ENCODE measurements around the gene SLC6A11.

SLC6A11 gene

DNA sequence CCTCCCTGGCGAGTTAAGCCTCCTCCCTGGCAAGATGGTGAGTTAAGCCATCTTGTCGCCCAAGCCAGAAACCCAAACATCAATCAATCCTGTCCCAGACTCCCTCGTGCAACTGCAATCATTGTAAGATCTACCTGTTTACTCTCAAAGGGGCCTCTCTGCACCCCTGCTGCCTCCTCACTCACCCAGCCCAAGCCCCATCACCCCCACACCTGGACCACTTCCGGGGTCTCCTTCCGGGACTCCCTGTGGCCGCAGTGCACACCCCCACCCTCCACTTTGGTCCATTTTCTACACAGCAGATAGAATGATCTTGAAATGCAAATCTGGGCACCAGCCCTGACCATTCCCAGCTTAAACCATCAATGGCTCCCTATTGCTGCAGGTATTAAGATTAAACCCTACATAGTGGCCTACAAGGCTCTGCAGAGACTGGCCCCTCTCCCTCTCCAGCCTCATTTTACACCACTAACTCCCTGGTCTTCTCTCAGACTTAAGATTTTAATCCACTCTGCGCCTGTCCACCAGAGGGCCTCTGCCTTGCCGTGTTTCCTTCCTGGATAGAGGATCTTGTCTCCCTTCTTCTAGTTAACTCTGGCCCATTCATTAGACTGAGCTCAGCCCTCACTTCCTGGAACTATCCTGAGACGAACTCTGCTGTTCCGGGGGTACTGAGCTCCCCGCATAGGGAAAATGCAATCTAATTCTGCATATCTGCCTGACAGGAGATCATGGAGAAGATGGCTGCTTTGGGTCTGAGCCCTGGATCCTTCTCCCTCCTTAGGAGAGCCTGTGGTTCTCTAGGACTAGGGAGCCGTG is 134.7 kb downstream of the SLC6A11 start:
- DNase-seq (ENCODE audit: low read depth in 3 of 3, low spot score in 1 of 3), result no peak

DNA sequence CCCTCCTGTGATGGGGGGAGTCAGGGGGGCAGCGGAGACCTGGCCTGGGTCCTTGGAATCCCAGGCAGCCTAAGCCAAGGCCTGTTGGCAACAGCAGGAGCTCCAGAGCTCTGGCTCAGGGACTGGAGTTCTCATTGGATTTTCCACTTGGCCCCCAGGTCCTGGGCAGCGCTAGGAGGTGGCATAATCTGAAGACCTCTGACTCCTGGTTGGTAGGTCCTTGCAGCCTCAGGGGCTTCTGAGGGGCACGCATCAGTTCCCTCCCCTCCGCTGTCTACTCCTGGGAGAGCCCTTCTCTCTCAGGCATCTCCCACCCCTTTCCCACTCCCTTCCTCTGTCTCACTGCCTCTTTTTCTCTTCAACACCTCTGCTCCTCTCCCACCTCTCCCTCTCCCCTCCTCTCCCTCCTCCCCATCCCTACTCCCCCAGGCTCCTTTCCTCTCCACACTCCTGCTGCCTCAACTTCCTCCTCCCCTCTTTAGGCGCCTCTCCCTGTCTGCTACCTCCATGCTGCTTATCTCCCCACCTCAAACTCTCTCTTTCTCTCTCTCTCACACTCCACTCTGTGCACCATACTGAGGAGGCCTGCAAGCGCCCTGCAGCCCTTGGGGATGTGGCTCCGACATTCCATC is 135.4 kb downstream of the SLC6A11 start:
- no peak for DNase-seq (ENCODE audit: low read depth in 3 of 3, low spot score in 1 of 3)

DNA sequence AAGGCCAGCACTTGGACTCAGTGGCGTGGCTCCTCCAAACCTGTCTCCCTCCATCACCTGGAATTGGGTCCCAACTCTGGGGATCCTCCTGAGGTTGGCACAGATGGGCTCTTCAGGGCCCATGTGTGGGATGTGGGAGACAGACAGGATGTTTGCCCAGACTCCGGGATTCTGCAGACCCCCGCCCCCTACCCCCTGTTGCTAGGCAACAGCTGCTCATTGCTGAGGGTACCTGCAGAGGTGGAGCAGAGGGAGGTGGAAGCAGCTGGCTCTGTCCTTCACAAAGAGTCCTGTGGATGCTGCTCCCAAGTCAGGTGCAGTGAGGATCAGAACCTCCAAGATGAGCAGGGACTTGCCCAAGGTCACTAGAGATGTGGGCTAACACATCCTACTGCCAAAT is 136.5 kb downstream of the SLC6A11 start:
- no peak for DNase-seq (ENCODE audit: low read depth in 3 of 3, low spot score in 1 of 3)

DNA sequence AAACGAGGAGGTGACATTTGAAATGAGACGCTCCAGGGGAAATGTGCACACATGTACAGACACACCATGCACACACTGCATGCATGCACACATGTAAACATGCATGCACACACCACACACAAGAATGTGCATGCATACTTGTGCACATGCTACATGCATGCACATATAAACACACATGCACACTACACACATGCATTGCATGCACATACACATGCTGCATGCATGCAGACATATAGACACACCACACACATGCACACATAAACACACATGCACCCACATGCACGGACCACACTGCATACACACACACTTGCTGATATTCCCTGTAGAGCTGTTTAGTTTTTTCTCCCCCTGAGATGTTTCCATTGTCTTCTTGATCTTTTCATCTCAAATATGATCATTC is 138.7 kb downstream of the SLC6A11 start:
- no peak for DNase-seq (ENCODE audit: low read depth in 3 of 3, low spot score in 1 of 3)

DNA sequence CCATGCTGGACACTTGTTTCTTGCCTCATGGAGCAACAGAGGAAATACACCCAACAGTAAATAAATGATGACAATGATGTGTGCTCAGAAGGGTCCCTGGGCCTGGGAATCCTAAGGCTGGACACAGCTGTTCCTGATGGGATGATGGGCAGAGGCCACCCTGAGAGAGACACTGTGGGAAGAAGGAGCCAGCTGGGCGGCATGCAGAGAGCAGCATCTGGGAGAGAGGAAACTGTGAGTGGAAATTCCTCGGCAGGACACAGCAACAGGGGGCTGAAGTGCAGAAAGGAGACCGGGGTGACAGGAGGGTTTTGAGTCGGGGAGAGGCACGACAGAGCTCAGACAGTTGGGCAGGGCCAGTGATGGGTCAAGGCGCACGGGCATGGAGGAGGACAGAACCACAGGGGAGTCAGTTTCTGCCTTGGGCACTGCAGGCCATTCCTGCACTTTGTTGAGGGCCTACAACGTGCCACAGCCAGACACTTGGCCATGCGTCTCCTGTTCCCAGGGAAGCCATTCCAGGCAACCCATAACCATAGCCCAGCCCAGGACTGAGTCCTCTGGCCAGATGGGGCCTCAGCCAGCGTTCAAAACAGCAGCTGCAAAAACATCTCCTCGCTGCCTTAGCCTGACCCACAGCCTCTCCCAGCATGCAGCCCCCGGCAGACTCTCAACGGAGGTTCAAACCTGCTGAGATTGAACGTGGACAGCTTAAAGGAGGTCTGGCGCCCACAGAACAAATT is 139.9 kb downstream of the SLC6A11 start:
- DNase-seq (ENCODE audit: low read depth in 3 of 3, low spot score in 1 of 3), result no peak

DNA sequence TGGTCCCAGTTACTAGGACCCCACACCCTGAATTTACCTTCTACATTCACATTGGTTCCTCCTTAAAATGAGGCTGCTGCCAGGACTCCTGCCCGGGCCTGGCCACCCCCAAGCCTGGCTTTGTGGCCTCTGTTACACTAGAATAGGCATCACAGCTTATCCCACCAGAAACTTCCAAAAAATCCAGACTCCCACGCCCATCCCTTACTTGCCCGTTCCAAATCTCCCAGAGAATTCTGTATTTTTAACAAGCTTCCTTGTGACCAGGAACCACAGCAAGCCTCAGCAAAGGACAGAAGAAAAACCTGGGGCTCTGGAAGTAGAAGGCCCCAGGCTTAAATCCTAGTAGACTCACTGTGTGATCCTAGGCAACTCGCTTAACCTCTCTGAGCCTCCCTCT is 140.5 kb downstream of the SLC6A11 start:
- no peak for DNase-seq (ENCODE audit: low read depth in 3 of 3, low spot score in 1 of 3)

DNA sequence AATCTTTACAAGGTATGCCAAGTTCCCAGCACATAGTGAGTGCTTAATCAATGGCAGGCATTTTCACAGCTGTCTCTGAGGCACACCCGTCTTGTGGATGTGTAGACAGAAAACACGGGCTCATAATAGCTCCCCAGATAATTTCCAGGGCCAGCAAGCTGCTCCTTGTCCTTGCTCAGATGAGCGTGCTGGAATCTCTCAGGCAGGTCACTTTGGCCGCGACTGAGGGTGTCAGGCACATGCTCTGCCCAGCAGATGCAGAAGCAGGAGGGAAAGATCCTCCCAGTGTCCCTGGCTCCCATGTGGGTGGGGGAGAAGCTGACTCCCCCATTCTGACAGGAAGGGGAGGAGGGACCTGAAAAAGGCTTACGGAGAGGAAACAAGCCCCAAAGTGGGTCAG is 141.0 kb downstream of the SLC6A11 start:
- no peak for DNase-seq (ENCODE audit: low read depth in 3 of 3, low spot score in 1 of 3)

DNA sequence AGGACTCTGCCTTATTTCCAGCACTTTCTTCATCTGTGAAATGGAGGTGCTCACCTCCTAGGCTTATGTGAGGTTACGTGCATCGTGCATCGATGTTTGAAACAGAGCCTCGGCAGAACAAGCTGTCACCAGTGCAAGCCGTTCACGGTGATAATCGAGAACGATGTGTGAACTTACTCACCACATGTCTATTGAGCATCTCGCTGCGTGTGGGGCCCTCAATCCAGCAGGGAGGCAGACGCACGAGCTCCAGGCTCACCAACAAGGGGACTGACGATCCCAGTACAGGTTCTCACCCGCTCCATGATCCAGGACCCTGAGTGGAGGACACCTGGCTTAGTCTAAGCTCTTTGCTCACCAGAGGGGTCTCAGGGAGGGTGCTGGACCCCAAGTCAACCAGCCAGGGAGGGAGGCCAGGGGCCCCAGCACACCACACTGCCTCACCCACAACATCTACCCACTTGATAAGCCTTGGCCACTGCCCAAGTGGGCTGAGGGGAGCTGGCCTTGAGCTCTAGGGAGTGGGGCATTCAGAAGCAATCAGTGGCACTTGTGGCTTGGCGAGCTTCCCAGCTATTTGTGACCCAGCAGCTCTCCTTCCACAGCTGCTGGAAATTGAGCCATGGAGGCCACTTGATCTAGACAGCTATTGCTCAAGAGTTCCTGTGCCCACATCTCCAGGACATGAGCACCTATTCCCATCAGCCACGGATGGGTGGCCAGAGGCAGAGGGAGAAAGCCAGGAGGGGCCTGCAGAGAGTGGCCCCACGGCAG is 142.1 kb downstream of the SLC6A11 start:
- no peak for DNase-seq (ENCODE audit: low read depth in 3 of 3, low spot score in 1 of 3)

DNA sequence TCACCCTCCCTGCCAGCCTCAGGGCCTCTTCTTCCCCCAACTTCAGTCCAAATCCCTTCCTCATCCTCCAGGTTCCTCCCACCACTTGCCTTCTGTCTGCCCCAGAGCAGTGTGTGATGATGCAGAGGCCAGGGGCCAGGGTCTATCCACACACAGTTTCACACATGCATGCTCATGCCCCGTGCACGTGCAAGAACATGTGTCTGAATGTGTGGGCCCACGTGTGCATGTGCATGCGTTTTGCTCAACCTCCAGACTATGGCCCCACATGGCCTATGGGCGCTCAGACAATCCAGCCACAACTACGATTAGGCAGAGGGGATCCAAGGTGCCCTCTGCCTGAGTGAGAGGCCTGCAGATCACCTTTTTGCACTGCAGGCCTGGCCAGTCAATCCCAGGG is 144.2 kb downstream of the SLC6A11 start:
- DNase-seq (ENCODE audit: low read depth in 3 of 3, low spot score in 1 of 3), result no peak

DNA sequence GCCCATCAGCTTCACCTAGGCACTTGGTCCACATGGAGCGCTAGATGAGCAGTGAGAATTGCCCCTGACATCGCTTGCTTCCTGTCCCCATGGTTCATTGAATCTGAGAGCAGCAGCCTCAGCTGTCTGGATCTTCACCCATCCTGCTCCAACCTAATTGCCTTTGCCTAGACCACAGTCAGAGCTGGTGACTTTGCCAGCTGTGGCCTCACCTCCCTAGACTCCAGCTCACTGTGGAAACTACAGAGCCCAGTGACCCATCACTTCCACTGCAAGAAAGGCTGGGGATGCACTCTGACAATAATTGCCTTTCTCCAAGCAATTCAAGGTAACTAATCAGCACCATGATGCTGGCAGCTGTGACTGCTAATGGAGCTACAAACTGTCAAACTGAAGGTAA is 145.9 kb downstream of the SLC6A11 start:
- DNase-seq (ENCODE audit: low read depth in 3 of 3, low spot score in 1 of 3), result no peak

DNA sequence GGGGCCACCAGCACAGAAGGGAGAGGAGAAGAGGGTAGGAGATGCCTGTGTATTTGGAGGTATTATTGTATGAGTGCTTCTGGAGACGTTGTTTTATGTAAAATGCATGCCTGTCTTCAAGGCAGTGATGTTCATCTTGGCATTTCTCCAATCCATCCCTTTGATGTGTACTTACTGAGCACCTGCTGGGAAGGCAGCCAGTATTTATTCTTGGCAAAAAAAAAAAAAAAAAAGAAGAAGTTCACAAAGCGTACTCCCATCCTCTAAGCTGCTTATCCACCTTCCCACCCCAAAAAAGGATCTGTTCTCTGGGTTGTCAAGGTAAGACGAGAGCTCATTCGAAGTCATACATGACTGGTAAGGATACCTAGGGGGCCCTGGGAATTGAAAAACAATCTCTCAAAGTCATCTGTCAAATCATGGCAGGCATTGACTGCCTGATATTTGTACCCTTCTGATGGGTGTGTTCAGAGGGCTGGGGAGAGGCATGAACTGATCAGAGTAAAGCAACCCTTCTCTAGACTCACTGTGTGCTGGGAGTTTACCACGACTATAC is 146.5 kb downstream of the SLC6A11 start:
- DNase-seq (ENCODE audit: low read depth in 3 of 3, low spot score in 1 of 3), result no peak

DNA sequence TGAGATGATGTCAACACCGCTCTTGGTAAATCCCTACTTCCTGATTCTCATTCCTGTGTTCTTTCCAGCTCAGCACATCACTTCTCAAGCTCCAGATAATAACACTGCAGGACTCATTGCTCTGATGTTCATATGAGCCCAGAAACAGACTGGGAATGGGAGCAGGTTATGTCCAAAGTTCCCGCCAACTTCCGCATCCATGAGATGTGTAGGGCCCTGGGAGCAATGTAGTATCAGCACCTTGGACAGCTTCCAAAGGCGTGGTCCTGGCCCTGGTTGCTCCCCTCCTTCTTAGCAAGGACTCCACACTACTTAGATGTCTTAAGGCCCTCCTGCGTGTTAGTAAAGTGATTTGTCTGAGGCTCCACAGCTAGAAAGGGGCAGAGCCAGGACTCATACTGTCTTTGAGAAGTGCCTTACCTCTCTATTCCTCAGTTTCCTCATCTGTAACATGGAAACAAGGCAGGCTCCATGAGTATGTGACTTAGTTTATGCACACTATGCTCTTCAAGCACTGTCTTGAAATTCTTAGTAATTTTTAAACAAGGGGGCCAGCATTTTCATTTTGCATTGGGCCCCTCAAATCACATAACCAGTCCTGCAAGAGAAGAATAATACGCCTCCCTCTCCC is 148.6 kb downstream of the SLC6A11 start:
- no peak for DNase-seq (ENCODE audit: low read depth in 3 of 3, low spot score in 1 of 3)

DNA sequence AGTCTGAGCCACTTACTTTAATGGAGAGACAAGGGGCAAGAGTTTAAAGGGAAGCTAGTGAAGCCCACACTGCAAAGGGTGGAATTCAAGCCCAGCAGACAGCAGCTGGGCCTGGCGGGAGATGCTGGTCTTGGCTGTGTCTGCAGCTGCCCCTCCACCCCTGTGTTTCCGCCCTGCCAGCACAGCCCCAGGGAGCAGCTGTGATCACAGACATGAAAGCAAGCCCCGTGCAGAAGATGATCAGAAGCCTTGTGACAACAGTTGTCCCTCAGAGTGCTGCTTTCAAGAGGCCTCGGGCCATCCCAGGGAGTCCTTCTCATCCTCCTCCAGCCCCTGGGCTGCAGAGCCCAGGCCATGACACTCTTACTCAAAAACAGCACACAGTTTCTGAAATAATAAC is 152.4 kb downstream of the SLC6A11 start:
- no peak for DNase-seq (ENCODE audit: low read depth in 3 of 3, low spot score in 1 of 3)

DNA sequence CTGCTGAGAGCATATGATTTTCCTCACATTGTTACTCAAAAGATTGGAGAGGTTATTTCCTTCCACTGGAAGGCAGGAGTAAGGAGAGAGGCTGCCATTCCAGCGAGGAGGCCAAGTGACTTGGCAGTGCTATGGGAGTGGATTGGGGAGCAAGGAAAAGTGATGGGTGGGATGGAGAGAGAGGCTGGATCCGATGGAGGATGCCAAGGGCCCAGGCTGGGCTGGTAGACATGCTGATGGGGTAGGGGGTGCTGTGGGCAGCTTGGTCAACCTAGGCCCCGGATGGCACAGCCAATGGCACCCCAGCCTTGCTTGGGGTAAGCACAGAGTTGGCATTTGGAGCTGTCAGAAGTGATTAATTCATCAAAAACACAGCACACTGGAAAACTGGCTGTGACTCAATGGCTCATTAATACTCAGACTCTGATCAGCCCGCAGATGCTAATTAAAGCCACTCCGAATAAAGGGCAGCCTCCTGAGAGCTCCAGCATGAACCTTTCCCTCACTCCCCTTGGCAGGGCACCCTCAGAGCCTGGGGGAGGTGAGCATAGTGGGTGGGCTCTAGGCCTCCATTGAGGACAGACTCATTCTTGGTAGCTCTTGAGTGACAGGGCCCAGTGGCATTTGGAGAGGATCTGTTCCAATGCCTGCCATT is 154.4 kb downstream of the SLC6A11 start:
- DNase-seq (ENCODE audit: low read depth in 3 of 3, low spot score in 1 of 3), result no peak

DNA sequence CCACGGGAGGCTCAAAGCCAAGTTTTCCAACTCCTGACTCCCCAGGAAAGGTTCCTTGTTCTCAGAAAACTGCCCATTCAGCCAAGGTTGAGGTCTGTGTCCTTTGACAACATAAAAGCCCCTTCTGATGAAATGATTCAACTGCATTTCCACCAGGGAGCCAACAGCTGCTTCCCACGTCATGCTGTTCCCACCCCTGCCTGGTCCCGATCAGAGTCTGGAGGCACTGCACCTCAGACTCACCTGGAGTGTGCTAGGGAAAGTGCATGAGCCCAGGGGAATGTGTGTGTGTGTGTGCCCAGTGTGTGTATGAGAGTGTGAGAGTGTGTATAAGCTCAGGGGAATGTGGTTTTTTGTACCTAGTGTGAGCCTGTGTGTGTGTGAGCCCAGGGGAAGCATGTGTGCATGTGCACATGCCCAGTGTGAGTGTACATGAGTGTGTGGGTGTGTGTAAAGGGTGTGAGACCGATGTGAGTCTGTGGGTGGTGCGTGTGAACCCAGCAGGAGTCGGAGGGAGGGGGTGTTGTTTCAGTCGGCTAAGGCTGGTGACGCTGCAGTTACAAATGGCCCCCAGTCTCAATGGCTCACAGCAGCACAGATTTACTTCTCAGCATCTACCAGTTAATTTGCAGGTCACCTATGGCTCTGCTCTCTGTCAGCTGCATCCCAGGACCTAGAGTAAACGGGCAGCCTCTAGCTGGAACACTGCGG is 156.2 kb downstream of the SLC6A11 start:
- DNase-seq (ENCODE audit: low read depth in 3 of 3, low spot score in 1 of 3), result no peak

DNA sequence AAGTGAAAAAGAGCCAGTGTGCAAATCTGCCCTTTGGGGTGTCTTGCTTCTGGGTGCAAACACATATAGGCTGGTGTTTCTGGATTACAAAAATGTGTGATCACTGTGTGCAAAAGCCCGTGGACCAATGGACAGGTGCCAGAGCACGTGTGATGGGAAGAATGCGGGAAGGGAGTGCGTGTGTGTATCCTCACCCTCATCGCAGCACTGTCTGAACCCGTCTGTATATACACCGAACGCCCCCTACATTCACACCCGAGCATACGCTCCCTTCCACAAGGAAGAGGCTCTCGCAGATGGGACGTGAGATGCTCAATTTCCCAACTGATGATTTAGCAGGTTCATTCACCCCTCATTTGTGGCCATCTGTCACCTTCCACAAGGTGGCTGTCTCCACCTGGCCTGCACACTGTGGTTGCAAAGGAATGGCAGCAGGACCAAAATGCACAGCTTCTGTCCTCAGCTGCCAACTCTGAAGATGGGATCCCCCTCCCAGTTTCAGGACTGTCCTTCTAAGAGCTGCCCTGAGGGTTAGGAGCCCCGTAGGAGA is 157.1 kb downstream of the SLC6A11 start:
- no peak for DNase-seq (ENCODE audit: low read depth in 3 of 3, low spot score in 1 of 3)

DNA sequence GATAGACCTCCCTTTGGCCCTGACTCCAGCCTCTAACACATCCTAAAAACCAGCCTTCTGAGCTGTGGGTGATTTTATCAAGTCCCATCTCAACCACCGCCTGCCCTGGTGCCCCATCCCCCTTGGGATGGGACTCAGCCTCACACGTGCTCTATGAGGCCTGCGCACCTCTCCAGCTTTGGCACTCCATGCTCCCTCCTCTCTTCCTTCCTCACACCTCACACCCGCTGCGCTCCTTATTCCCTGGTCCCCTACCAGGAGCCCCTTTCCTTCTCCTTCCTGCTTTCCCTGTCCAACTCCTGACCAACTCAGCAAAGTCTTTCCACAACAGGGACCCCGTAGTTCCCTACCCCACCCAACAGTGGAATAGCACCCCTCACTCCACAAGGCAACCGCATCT is 158.1 kb downstream of the SLC6A11 start:
- no peak for DNase-seq (ENCODE audit: low read depth in 3 of 3, low spot score in 1 of 3)

DNA sequence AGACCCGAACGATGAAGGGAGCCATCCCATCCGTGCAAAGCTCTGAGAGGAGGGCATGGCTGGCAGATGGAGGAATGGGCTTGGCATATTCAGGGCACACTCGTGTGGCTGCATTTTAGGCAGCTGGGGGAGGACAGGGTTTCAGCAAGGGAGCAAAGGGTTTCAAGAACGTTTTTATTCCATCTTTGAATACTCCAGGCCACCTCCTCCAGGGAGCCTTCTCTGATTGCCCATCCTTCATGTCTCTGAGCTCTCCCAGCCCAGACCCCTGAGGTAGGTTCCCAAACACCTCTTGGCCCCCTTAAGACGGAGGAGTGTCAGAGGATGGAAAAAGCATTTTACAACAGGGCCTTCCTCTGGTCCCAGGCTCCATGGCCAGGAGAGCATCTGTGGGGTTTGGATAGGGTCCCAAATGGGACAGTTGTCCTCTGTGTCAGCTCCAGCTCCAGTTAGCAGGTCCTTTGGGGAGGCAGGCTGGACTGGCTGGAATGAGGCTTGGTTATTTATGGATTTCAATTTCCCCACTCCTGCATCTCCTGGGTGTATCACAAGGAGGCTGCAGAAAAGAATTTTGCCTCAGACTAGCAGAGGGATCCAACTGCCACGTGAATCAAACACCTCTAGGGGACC is 158.8 kb downstream of the SLC6A11 start:
- no peak for DNase-seq (ENCODE audit: low read depth in 3 of 3, low spot score in 1 of 3)

All from stimulated activated CD4-positive, alpha-beta T cell treated with anti-CD3 and anti-CD28 coated beads, TNF-alpha, amount 100 ng/mL, for 1 hour (primary cell).